Measurements from ENCODE around the gene LAMC2. TPM values are rescaled to one million over a fixed set of nuclear protein-coding genes. Genes with fewer than 3 reads are reported as not detected.

Gene LAMC2
- total RNA-seq, 1 donor from 2014 or later, result 0.36 TPM

- Mint-ChIP-seq H3K36me3 (peaks cover 6% of the 10 kb centered on the region), H3K4me3 (no peak overlapping the region), H3K4me1 (peaks cover 2% of the 10 kb centered on the region), H3K27ac (no peak overlapping the region), H3K27me3 (ENCODE audit: insufficient read depth, low read depth) (no peaks in the 10 kb centered on the region), H3K9me3 (peaks cover 18% of the 10 kb centered on the region)
- no peaks in the 10 kb centered on the region for H3K27me3 ChIP-seq
- no peak overlapping the region for H3K9ac ChIP-seq
- no peak overlapping the region for H3K4me3 ChIP-seq
- H3K4me1 ChIP-seq, result no peaks in the 10 kb centered on the region
- H3K27ac ChIP-seq, result no peak overlapping the region
- TF ChIP-seq EZH2 (IDR thresholded peaks at IDR 0.05) (no peak), EZH2phosphoT487 (IDR thresholded peaks at IDR 0.05) (no peak)
- TF ChIP-seq, protein P1, sequence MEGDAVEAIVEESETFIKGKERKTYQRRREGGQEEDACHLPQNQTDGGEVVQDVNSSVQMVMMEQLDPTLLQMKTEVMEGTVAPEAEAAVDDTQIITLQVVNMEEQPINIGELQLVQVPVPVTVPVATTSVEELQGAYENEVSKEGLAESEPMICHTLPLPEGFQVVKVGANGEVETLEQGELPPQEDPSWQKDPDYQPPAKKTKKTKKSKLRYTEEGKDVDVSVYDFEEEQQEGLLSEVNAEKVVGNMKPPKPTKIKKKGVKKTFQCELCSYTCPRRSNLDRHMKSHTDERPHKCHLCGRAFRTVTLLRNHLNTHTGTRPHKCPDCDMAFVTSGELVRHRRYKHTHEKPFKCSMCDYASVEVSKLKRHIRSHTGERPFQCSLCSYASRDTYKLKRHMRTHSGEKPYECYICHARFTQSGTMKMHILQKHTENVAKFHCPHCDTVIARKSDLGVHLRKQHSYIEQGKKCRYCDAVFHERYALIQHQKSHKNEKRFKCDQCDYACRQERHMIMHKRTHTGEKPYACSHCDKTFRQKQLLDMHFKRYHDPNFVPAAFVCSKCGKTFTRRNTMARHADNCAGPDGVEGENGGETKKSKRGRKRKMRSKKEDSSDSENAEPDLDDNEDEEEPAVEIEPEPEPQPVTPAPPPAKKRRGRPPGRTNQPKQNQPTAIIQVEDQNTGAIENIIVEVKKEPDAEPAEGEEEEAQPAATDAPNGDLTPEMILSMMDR (IDR thresholded peaks at IDR 0.05), result no peak
- H3K4me2 ChIP-seq, result no peak overlapping the region
- H3K9me3 ChIP-seq (ENCODE audit: low read depth), result no peaks in the 10 kb centered on the region
- no peak overlapping the region for H2AFZ ChIP-seq (replicated peaks)
- H3K36me3 ChIP-seq, result no peaks in the 10 kb centered on the region
- no peaks in the 10 kb centered on the region for H4K20me1 ChIP-seq (ENCODE audit: low read depth)
- DNase-seq (ENCODE audit: low spot score), result no peak
- H3K79me2 ChIP-seq (ENCODE audit: low read depth), result no peaks in the 10 kb centered on the region
- H3F3A ChIP-seq (ENCODE audit: low read depth), result no peaks in the 10 kb centered on the region
Measured at GRCh38 chr1:183255073-183255472, 69.0 kb downstream of the LAMC2 start.

- Histone ChIP-seq H3K79me2 (ENCODE audit: low read depth) (no peaks in the 10 kb centered on the region), H3K4me2 (no peak overlapping the region), H3K4me1 (no peaks in the 10 kb centered on the region), H3F3A (ENCODE audit: low read depth) (no peaks in the 10 kb centered on the region), H3K9me3 (ENCODE audit: low read depth) (no peaks in the 10 kb centered on the region), H3K27ac (no peak overlapping the region), H3K9ac (no peak overlapping the region), H4K20me1 (ENCODE audit: low read depth) (no peaks in the 10 kb centered on the region), H3K4me3 (no peak overlapping the region), H3K36me3 (no peaks in the 10 kb centered on the region), H3K27me3 (no peaks in the 10 kb centered on the region), H2AFZ (replicated peaks) (no peak overlapping the region)
- Mint-ChIP-seq H3K27ac (no peak overlapping the region), H3K4me3 (no peak overlapping the region), H3K27me3 (ENCODE audit: insufficient read depth, low read depth) (no peaks in the 10 kb centered on the region), H3K4me1 (peaks cover 2% of the 10 kb centered on the region), H3K9me3 (peaks cover 5% of the 10 kb centered on the region), H3K36me3 (peaks cover 3% of the 10 kb centered on the region)
- TF ChIP-seq, protein P1 (IDR thresholded peaks at IDR 0.05), result no peak
- no peak for TF ChIP-seq EZH2phosphoT487 (IDR thresholded peaks at IDR 0.05)
- no peak for DNase-seq (ENCODE audit: low spot score)
Measured at GRCh38 chr1:183259924-183260323, 73.9 kb downstream of the LAMC2 start.

DNA sequence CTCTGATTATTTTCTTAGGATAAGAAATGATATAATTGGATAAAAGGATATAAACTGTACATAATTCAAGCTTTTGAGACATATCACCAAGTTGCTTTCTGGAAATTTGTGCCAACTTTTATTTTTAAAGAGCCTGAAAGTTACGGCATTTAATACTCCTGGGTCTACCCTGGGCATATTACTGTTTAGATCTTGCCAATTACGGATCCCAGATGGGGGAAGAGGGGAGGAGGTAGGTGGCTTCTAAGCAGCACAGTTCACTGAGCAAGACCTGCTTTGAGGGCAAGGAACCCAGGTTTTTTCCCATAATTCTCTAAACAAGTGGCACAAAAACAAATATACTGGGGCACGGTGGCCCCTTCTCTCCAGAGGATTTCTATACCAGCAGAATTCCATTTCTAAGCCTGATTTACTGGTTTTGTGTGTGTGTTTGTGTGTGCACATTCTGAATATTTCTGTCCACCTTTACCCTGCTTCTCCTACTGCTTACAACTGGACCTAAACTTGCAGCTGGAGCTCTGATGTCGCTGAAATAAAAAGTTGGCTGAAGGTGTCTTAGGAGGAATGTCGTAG, 76.7 kb downstream of the LAMC2 start:
- no peak for DNase-seq (ENCODE audit: low spot score)
- H2AFZ ChIP-seq (replicated peaks), result no peak overlapping the region
- no peak overlapping the region for H3K4me3 Mint-ChIP-seq
- H3K27me3 Mint-ChIP-seq (ENCODE audit: insufficient read depth, low read depth), result no peaks in the 10 kb centered on the region
- H3K4me3 ChIP-seq, result no peak overlapping the region
- no peaks in the 10 kb centered on the region for H3K4me1 ChIP-seq
- H3K4me2 ChIP-seq, result no peak overlapping the region
- no peaks in the 10 kb centered on the region for H3K9me3 Mint-ChIP-seq
- H3K79me2 ChIP-seq (ENCODE audit: low read depth), result no peaks in the 10 kb centered on the region
- TF ChIP-seq EZH2 (IDR thresholded peaks at IDR 0.05) (no peak), EZH2phosphoT487 (IDR thresholded peaks at IDR 0.05) (no peak)
- TF ChIP-seq, protein P1 (IDR thresholded peaks at IDR 0.05), result no peak
- no peaks in the 10 kb centered on the region for H4K20me1 ChIP-seq (ENCODE audit: low read depth)
- H3K4me1 Mint-ChIP-seq, result peaks cover 6% of the 10 kb centered on the region
- no peak overlapping the region for H3K9ac ChIP-seq
- no peaks in the 10 kb centered on the region for H3K27me3 ChIP-seq
- no peak overlapping the region for H3K27ac ChIP-seq
- no peaks in the 10 kb centered on the region for H3K9me3 ChIP-seq (ENCODE audit: low read depth)
- H3K27ac Mint-ChIP-seq, result no peak overlapping the region
- H3K36me3 ChIP-seq, result no peaks in the 10 kb centered on the region
- H3F3A ChIP-seq (ENCODE audit: low read depth), result no peaks in the 10 kb centered on the region
- H3K36me3 Mint-ChIP-seq, result no peaks in the 10 kb centered on the region

Data from neural progenitor cell (in vitro differentiated cells).